Activated CD4-positive, alpha-beta T cell treated with anti-CD3 and anti-CD28 coated beads for 36 hours (primary cell): ENCODE data around the gene CYTH1. TPM values are rescaled to one million over a fixed set of nuclear protein-coding genes. Genes with fewer than 3 reads are reported as not detected.

Experiments
- ATAC-seq: fragments of 200-7000 bp; cut with Tn5 transposase; one replicate; pipeline ENCODE4 v1.10.0; 2021; ENCODE audit warnings: mild to moderate bottlenecking, moderate library complexity
- CTCF ChIA-PET: fragments of 350-600 bp; sonication (Branson Sonifier 250); formaldehyde crosslinking; loops from one replicate; lab custom pipeline; 2021; ENCODE audit warnings: antibody characterized with exemption; lab: Charles Lee
- POLR2A ChIA-PET: fragments of 350-600 bp; sonication (Branson Sonifier 250); formaldehyde crosslinking; loops from one replicate; lab custom pipeline; 2021; ENCODE audit warnings: antibody characterized with exemption, inconsistent platforms; lab: Charles Lee
- DNase-seq: peaks from one replicate; pipeline ENCODE4 v3.0.0-alpha.2; 2020
- H3K27ac Mint-ChIP-seq: one replicate; pipeline ENCODE4 v1.8.0; 2021; ENCODE audit warnings: mixed read lengths
- H3K27me3 Mint-ChIP-seq: one replicate; pipeline ENCODE4 v1.8.0; 2021; ENCODE audit warnings: mixed read lengths
- H3K36me3 Mint-ChIP-seq: one replicate; pipeline ENCODE4 v1.8.0; 2021; ENCODE audit warnings: low read depth, mixed read lengths
- H3K4me1 Mint-ChIP-seq: one replicate; pipeline ENCODE4 v1.8.0; 2021; ENCODE audit warnings: mixed read lengths
- H3K4me3 Mint-ChIP-seq: one replicate; pipeline ENCODE4 v1.8.0; 2021; ENCODE audit warnings: mild to moderate bottlenecking, moderate library complexity, mixed read lengths
- H3K9me3 Mint-ChIP-seq: one replicate; pipeline ENCODE4 v1.8.0; 2021; ENCODE audit warnings: low read depth, mixed read lengths
- intact Hi-C, 2 experiments: fragments of 100-400 bp; cut with DNase I in 1 of 2; cut with micrococcal nuclease in 1 of 2; formaldehyde crosslinking; loops; one replicate each; pipeline versions ENCODE4 v1.14.2 to v1.15.1; 2022 to 2024; cut with DNase I, micrococcal nuclease
- total RNA-seq, 2 experiments: library from RNA; stranded (reverse); gene quantifications; one replicate each; pipeline ENCODE4 v1.2.3, GENCODE V29; 2021

The CYTH1 gene
- total RNA-seq, 2 experiments from 2014 or later = 109 to 130 TPM

DNA sequence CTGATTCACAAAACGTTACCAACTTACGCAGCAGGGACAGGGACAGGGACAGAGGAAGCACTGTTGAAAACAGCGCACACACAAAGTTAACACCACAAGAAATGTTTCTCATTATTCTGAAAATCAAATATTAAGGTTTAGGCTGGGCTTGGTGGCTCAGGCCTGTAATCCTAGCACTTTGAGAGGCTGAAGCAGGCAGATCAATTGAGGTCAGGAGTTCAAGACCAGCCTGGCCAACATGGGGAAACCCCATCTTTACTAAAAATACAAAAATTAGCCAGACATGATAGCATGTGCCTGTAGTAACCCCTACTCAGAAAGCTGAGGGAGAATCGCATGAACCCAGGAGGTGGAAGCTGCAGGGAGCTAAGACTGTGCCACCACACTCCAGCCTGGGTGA lies 4.2 kb downstream of the CYTH1 start:
- H3K36me3 Mint-ChIP-seq = peaks cover 24% of the 10 kb centered on the region
- H3K27ac Mint-ChIP-seq = peak overlapping the region; percentile 91
- no peaks in the 10 kb centered on the region for H3K9me3 Mint-ChIP-seq
- ATAC-seq (no peak), DNase-seq (no peak)
- peaks cover 50% of the 10 kb centered on the region for H3K4me1 Mint-ChIP-seq
- CTCF ChIA-PET = interaction anchor here (0.6 to 1.3 kb wide), 3 partner anchors 9 to 74 kb away, joined by 3 to 4 read pairs (median 4); no protein-coding TSS in a partner anchor
- intact Hi-C loops = loop anchor here (5.0 to 10.0 kb wide), 3 partner anchors 41 to 1217 kb away; no protein-coding TSS in a partner anchor
- POLR2A ChIA-PET = interaction anchor here (0.6 kb wide), 1 partner anchor 43 kb away, joined by 3 read pairs; no protein-coding TSS in a partner anchor
- H3K4me3 Mint-ChIP-seq = peak overlapping the region; percentile 58
- H3K27me3 Mint-ChIP-seq = no peaks in the 10 kb centered on the region

GRCh38 chr17:78774956-78775571 lies 7.0 kb downstream of the CYTH1 start:
- intact Hi-C loops = loop anchor here (1.0 to 10.0 kb wide), 8 partner anchors 16 to 1220 kb away; no protein-coding TSS in a partner anchor
- POLR2A ChIA-PET = interaction anchor here (0.8 to 1.7 kb wide), 4 partner anchors 11 to 26 kb away, joined by 3 to 15 read pairs (median 4); no protein-coding TSS in a partner anchor
- peaks cover 33% of the 10 kb centered on the region for H3K36me3 Mint-ChIP-seq
- H3K9me3 Mint-ChIP-seq = no peaks in the 10 kb centered on the region
- peaks cover 68% of the 10 kb centered on the region for H3K4me1 Mint-ChIP-seq
- peak overlapping the region; percentile 100 for H3K27ac Mint-ChIP-seq
- DNase-seq (peak; percentile 86), ATAC-seq (peak; percentile 67)
- peak overlapping the region; percentile 84 for H3K4me3 Mint-ChIP-seq
- CTCF ChIA-PET = interaction anchor here (0.6 to 1.8 kb wide), 13 partner anchors 8 to 1808 kb away, joined by 3 to 7 read pairs (median 4); no protein-coding TSS in a partner anchor
- H3K27me3 Mint-ChIP-seq = no peaks in the 10 kb centered on the region

- H3K27me3 Mint-ChIP-seq = no peaks in the 10 kb centered on the region
- ChIA-PET POLR2A (interaction anchor here (0.6 to 1.7 kb wide), 6 partner anchors 10 to 419 kb away, joined by 3 to 15 read pairs (median 4); no protein-coding TSS in a partner anchor), CTCF (interaction anchor here (1.1 to 1.8 kb wide), 3 partner anchors 13 to 30 kb away, joined by 3 to 7 read pairs (median 3); no protein-coding TSS in a partner anchor)
- ATAC-seq = peak; percentile 12
- H3K27ac Mint-ChIP-seq = peak overlapping the region; percentile 100
- no peaks in the 10 kb centered on the region for H3K9me3 Mint-ChIP-seq
- H3K36me3 Mint-ChIP-seq = peaks cover 28% of the 10 kb centered on the region
- H3K4me1 Mint-ChIP-seq = peaks cover 62% of the 10 kb centered on the region
- H3K4me3 Mint-ChIP-seq = peak overlapping the region; percentile 84
- peak; percentile 60 for DNase-seq
- intact Hi-C loops = loop anchor here (2.0 to 10.0 kb wide), 5 partner anchors 16 to 1220 kb away; no protein-coding TSS in a partner anchor
These were observed 7.6 kb downstream of the CYTH1 start for GRCh38 chr17:78774453-78774852.

- H3K27ac Mint-ChIP-seq = peak overlapping the region; percentile 98
- POLR2A ChIA-PET = interaction anchor here (1.1 to 3.6 kb wide), 4 partner anchors 11 to 24 kb away, joined by 3 to 19 read pairs (median 6); partner anchors contain the start of gene CYTH1
- peak overlapping the region; percentile 69 for H3K4me3 Mint-ChIP-seq
- H3K4me1 Mint-ChIP-seq = peaks cover 46% of the 10 kb centered on the region
- H3K36me3 Mint-ChIP-seq = peaks cover 26% of the 10 kb centered on the region
- H3K27me3 Mint-ChIP-seq = no peaks in the 10 kb centered on the region
- CTCF ChIA-PET = interaction anchor here (1.0 to 3.2 kb wide), 5 partner anchors 10 to 50 kb away, joined by 3 to 14 read pairs (median 8); no protein-coding TSS in a partner anchor
- intact Hi-C loops = loop anchor here (1.0 to 10.0 kb wide), 5 partner anchors 13 to 1223 kb away; no protein-coding TSS in a partner anchor
- DNase-seq (no peak), ATAC-seq (peak; percentile 35)
- no peaks in the 10 kb centered on the region for H3K9me3 Mint-ChIP-seq
These were observed 10.2 kb downstream of the CYTH1 start for GRCh38 chr17:78771758-78772382.

DNA sequence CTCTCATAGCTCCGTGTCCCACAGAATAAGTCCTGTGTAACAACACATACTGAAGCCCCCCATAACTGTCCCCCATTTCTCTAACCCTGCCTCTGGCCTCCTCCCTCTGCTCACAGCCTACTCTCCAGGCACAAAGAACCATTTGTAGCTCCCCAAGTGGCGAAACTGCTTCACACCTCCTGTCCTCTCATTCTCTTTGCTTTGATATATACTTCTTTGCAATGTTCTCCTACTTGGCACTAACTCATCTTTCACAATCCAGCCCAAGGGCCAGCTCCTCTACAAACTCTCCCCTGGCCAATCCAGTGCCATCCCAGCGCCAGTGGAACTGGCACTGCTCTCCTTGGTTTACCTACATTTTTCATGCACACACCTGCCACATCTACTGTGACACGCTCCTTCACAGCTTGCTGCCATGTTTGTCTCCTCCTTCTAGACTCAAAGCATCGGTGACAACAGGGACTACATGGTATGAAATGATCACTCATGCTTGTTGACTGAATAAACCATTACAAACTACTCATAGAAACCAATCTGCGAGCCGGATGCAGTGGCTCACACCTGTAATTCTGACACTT lies 12.8 kb downstream of the CYTH1 start:
- H3K36me3 Mint-ChIP-seq = peaks cover 22% of the 10 kb centered on the region
- no peaks in the 10 kb centered on the region for H3K9me3 Mint-ChIP-seq
- DNase-seq = no peak
- CTCF ChIA-PET = interaction anchor here (0.6 to 3.2 kb wide), 12 partner anchors 8 to 393 kb away, joined by 3 to 16 read pairs (median 4); no protein-coding TSS in a partner anchor
- ATAC-seq = peak; percentile 35
- POLR2A ChIA-PET = interaction anchor here (0.8 to 3.6 kb wide), 6 partner anchors 10 to 44 kb away, joined by 3 to 19 read pairs (median 6); no protein-coding TSS in a partner anchor
- no peak overlapping the region for H3K4me3 Mint-ChIP-seq
- no peak overlapping the region for H3K27ac Mint-ChIP-seq
- intact Hi-C loops = no loop called here
- H3K27me3 Mint-ChIP-seq = no peaks in the 10 kb centered on the region
- H3K4me1 Mint-ChIP-seq = peaks cover 45% of the 10 kb centered on the region

DNA sequence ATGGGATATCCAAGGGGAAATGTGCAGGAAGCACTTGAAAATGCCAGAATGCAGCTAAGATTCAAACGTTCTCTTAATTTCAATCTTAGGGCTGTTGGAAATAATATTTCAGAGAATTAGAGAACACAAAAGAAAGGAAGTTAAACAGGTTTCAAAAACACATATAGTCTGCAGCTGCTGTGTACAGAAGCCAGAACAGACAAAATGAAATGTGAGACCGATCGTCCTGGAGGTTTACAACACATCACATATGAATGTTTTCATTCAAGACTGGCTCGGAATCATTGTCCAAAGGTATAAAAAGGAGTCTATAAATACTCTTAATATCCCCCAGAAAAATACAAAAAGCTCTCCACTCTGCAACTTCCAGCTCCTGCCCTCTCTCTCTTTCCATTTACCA lies 14.3 kb downstream of the CYTH1 start:
- POLR2A ChIA-PET = interaction anchor here (1.2 kb wide), 1 partner anchor 12 kb away, joined by 5 read pairs; no protein-coding TSS in a partner anchor
- CTCF ChIA-PET = interaction anchor here (0.6 to 3.0 kb wide), 4 partner anchors 9 to 51 kb away, joined by 3 to 16 read pairs (median 4); no protein-coding TSS in a partner anchor

GRCh38 chr17:78766743-78767294 lies 15.3 kb downstream of the CYTH1 start:
- ATAC-seq (peak; percentile 12), DNase-seq (no peak)
- H3K4me1 Mint-ChIP-seq = peaks cover 47% of the 10 kb centered on the region
- intact Hi-C loops = no loop called here
- peaks cover 10% of the 10 kb centered on the region for H3K36me3 Mint-ChIP-seq
- H3K27ac Mint-ChIP-seq = no peak overlapping the region
- no peaks in the 10 kb centered on the region for H3K9me3 Mint-ChIP-seq
- ChIA-PET CTCF (interaction anchor here (1.3 to 3.0 kb wide), 5 partner anchors 8 to 59 kb away, joined by 3 to 16 read pairs (median 5); no protein-coding TSS in a partner anchor), POLR2A (interaction anchor here (0.6 to 1.0 kb wide), 2 partner anchors 10 to 25 kb away, joined by 3 read pairs; no protein-coding TSS in a partner anchor)
- H3K4me3 Mint-ChIP-seq = no peak overlapping the region
- H3K27me3 Mint-ChIP-seq = no peaks in the 10 kb centered on the region

More for the DNA sequence above, 14.3 kb downstream of the CYTH1 start:
- ATAC-seq (no peak), DNase-seq (no peak)
- Mint-ChIP-seq H3K27ac (no peak overlapping the region), H3K4me1 (peaks cover 47% of the 10 kb centered on the region), H3K9me3 (no peaks in the 10 kb centered on the region), H3K27me3 (no peaks in the 10 kb centered on the region), H3K36me3 (peaks cover 19% of the 10 kb centered on the region), H3K4me3 (no peak overlapping the region)
- intact Hi-C loops = no loop called here

GRCh38 chr17:78766225-78766624 lies 15.8 kb downstream of the CYTH1 start:
- ChIA-PET POLR2A (interaction anchor here (1.0 kb wide), 1 partner anchor 24 kb away, joined by 3 read pairs; no protein-coding TSS in a partner anchor), CTCF (interaction anchor here (0.9 to 2.0 kb wide), 6 partner anchors 10 to 517 kb away, joined by 3 to 12 read pairs (median 4); no protein-coding TSS in a partner anchor)
- Mint-ChIP-seq H3K27me3 (no peaks in the 10 kb centered on the region), H3K4me3 (no peak overlapping the region), H3K27ac (no peak overlapping the region), H3K9me3 (no peaks in the 10 kb centered on the region), H3K4me1 (peaks cover 46% of the 10 kb centered on the region), H3K36me3 (peaks cover 8% of the 10 kb centered on the region)
- ATAC-seq = no peak
- intact Hi-C loops = no loop called here
- no peak for DNase-seq

DNA sequence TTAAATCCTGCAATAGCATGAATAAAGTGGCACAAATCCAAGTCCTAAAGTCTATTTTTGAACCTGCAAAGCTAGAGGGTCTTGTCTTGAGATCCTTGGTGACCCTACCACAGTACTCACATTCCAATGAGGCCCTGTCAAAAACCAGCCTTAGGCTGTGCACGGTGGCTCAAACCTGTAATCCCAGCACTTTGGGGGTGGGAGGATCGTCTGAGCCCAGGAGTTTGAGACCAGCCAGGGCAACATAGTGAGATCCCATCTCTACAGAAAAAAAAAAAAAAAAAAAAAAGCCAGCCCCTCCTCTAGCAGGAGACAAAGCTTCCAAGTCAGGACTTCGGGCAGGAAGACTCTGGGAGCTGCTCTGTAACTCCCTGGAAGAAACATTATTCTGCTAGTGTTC lies 16.3 kb downstream of the CYTH1 start:
- CTCF ChIA-PET = interaction anchor here (0.9 to 2.0 kb wide), 5 partner anchors 14 to 517 kb away, joined by 3 to 12 read pairs (median 3); no protein-coding TSS in a partner anchor
- H3K27ac Mint-ChIP-seq = peak overlapping the region; percentile 76
- POLR2A ChIA-PET = interaction anchor here (1.0 kb wide), 1 partner anchor 24 kb away, joined by 3 read pairs; no protein-coding TSS in a partner anchor
- H3K4me3 Mint-ChIP-seq = no peak overlapping the region
- DNase-seq (no peak), ATAC-seq (no peak)
- peaks cover 8% of the 10 kb centered on the region for H3K36me3 Mint-ChIP-seq
- no peaks in the 10 kb centered on the region for H3K27me3 Mint-ChIP-seq
- H3K4me1 Mint-ChIP-seq = peaks cover 47% of the 10 kb centered on the region
- intact Hi-C loops = no loop called here
- no peaks in the 10 kb centered on the region for H3K9me3 Mint-ChIP-seq

DNA sequence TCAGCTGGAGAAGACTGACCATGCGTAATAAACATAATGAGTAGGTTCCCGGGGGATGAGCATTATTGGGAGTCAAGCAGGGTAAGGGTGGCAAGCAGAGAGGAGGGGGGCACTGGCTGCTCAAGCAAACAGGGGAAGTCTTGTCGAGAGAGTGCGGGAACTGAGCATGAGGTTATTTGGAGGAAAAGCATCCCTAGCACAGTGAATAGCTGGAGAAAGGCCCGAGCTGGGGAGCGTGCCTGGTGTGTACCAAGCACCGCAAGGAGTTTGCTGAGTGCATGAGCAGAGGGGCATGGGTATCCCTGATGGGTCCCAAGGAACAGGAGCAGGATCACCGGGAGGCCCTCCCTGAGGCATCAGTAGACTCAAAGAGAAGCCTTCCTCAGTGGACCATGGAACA lies 17.2 kb downstream of the CYTH1 start:
- intact Hi-C loops = no loop called here
- POLR2A ChIA-PET = no interaction called here
- peaks cover 7% of the 10 kb centered on the region for H3K36me3 Mint-ChIP-seq
- H3K27me3 Mint-ChIP-seq = no peaks in the 10 kb centered on the region
- CTCF ChIA-PET = no interaction called here
- H3K4me1 Mint-ChIP-seq = peaks cover 49% of the 10 kb centered on the region
- peak overlapping the region; percentile 89 for H3K27ac Mint-ChIP-seq
- DNase-seq = no peak
- peak overlapping the region; percentile 19 for H3K4me3 Mint-ChIP-seq
- no peaks in the 10 kb centered on the region for H3K9me3 Mint-ChIP-seq
- no peak for ATAC-seq
